ENCODE measurements around the gene DNAH6.

Gene DNAH6

GRCh38 chr2:84483320-84483719 lies 33.0 kb upstream of the DNAH6 start:
- Histone ChIP-seq H3K4me1 (ENCODE audit: insufficient read depth, poor library complexity, severe bottlenecking) (no peaks in the 10 kb centered on the region), H3K9me3 (ENCODE audit: severe bottlenecking) (no peaks in the 10 kb centered on the region), H3K36me3 (ENCODE audit: low read depth) (no peaks in the 10 kb centered on the region), H3K27me3 (ENCODE audit: insufficient read depth, poor library complexity, severe bottlenecking) (no peaks in the 10 kb centered on the region), H3K4me3 (ENCODE audit: severe bottlenecking) (no peak overlapping the region), H3K27ac (ENCODE audit: poor library complexity, severe bottlenecking) (no peak overlapping the region)
- ATAC-seq (ENCODE audit: low read depth), result no peak
- no peak for DNase-seq (ENCODE audit: low spot score)
- TF ChIP-seq, protein P1, sequence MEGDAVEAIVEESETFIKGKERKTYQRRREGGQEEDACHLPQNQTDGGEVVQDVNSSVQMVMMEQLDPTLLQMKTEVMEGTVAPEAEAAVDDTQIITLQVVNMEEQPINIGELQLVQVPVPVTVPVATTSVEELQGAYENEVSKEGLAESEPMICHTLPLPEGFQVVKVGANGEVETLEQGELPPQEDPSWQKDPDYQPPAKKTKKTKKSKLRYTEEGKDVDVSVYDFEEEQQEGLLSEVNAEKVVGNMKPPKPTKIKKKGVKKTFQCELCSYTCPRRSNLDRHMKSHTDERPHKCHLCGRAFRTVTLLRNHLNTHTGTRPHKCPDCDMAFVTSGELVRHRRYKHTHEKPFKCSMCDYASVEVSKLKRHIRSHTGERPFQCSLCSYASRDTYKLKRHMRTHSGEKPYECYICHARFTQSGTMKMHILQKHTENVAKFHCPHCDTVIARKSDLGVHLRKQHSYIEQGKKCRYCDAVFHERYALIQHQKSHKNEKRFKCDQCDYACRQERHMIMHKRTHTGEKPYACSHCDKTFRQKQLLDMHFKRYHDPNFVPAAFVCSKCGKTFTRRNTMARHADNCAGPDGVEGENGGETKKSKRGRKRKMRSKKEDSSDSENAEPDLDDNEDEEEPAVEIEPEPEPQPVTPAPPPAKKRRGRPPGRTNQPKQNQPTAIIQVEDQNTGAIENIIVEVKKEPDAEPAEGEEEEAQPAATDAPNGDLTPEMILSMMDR (IDR thresholded peaks at IDR 0.05; ENCODE audit: poor library complexity, severe bottlenecking), result no peak

DNA sequence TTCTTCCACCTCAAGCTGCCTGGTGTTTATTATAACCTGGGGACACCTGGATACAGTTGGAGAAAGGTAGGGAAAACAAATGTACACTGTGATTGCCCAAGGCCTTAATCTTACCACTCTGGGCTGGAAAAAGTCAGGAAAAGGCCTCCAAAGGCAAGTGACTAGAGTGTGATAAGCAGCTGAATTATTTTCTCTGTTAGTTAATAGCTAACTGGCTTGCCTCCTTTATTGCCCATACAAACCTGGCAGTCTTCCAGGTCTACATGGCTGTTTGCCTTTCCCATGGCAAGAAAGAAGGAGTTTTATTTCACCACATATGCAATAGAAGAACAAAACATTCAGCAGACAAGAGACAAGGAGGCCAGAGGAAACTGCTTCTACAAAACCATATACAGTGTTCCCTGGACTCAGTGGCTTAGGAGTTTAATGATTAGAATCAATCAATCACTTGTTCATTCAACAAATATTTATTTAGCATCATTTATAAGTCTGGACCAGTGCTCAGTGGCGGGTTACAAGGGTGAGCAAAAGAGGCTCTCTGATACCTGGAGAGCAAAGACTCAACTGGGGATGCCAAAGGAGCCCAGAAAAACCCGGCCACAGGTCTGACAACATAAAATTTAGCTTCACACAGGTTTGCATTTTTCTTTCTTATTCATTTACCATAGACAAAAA lies 29.7 kb upstream of the DNAH6 start:
- no peaks in the 10 kb centered on the region for H3K36me3 ChIP-seq (ENCODE audit: low read depth)
- H3K4me1 ChIP-seq (ENCODE audit: insufficient read depth, poor library complexity, severe bottlenecking), result no peaks in the 10 kb centered on the region
- no peak overlapping the region for H3K27ac ChIP-seq (ENCODE audit: poor library complexity, severe bottlenecking)
- ATAC-seq (ENCODE audit: low read depth) (no peak), DNase-seq (ENCODE audit: low spot score) (no peak)
- H3K9me3 ChIP-seq (ENCODE audit: severe bottlenecking), result no peaks in the 10 kb centered on the region
- H3K27me3 ChIP-seq (ENCODE audit: insufficient read depth, poor library complexity, severe bottlenecking), result no peaks in the 10 kb centered on the region
- H3K4me3 ChIP-seq (ENCODE audit: severe bottlenecking), result no peak overlapping the region
- TF ChIP-seq, protein P1 (IDR thresholded peaks at IDR 0.05; ENCODE audit: poor library complexity, severe bottlenecking), result no peak

DNA sequence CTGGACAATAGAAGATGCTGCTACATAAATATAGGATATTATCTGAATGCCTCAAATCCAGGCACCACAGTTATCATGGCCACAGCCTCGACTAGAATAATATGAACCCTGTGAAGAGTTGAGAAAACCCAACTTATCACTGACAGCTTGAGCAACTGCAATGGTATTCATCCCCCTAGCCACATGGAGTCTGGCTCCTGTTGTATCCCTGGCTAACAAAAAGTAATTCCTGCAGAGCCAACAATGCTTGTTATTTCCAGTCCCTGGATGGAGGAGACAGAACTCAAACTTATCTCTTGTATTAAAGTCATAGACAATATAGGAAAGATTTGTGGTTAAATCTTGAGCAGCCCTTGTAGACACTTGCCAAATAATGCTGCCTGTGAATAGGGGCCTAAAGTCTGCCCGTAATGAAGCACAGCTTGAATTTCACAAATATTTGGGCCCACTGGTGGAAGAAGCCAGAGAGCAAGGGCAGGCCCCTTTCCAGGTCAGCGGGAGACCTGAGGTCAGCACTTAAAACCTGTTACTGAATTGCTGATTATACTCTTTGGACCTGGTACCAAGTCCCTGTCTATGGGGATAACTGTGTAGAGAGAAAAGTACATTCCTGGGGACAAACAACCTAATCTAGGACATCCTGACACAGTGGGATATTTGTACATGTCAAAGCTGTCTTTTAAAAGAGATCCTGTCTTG lies 28.9 kb upstream of the DNAH6 start:
- Histone ChIP-seq H3K4me3 (ENCODE audit: severe bottlenecking) (no peak overlapping the region), H3K27me3 (ENCODE audit: insufficient read depth, poor library complexity, severe bottlenecking) (no peaks in the 10 kb centered on the region), H3K9me3 (ENCODE audit: severe bottlenecking) (no peaks in the 10 kb centered on the region), H3K27ac (ENCODE audit: poor library complexity, severe bottlenecking) (no peak overlapping the region), H3K4me1 (ENCODE audit: insufficient read depth, poor library complexity, severe bottlenecking) (no peaks in the 10 kb centered on the region), H3K36me3 (ENCODE audit: low read depth) (no peaks in the 10 kb centered on the region)
- TF ChIP-seq, protein P1 (IDR thresholded peaks at IDR 0.05; ENCODE audit: poor library complexity, severe bottlenecking), result no peak
- DNase-seq (ENCODE audit: low spot score) (no peak), ATAC-seq (ENCODE audit: low read depth) (no peak)

DNA sequence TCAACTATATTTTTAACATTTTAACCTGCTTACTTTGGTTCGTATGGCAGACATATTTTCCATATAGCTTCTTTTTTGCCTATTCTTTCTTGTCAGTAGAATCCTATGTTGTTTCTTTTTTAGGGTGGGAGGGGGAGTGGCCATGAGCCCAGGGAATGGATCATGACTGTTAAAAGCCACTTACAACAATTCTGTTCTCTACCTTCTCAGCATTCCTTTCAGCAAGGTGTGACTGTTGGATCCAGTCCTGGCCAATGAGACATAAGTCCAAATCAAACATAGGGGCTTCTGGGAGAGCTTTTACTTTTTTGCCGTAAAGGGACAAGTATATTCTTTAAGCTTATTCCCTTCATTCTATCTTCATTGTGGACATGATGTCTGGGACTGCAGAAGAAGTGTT lies 25.0 kb upstream of the DNAH6 start:
- Histone ChIP-seq H3K4me3 (ENCODE audit: severe bottlenecking) (no peak overlapping the region), H3K27me3 (ENCODE audit: insufficient read depth, poor library complexity, severe bottlenecking) (no peaks in the 10 kb centered on the region), H3K4me1 (ENCODE audit: insufficient read depth, poor library complexity, severe bottlenecking) (peaks cover 9% of the 10 kb centered on the region), H3K36me3 (ENCODE audit: low read depth) (no peaks in the 10 kb centered on the region), H3K27ac (ENCODE audit: poor library complexity, severe bottlenecking) (no peak overlapping the region), H3K9me3 (ENCODE audit: severe bottlenecking) (no peaks in the 10 kb centered on the region)
- DNase-seq (ENCODE audit: low spot score) (no peak), ATAC-seq (ENCODE audit: low read depth) (no peak)
- TF ChIP-seq, protein P1 (IDR thresholded peaks at IDR 0.05; ENCODE audit: poor library complexity, severe bottlenecking), result no peak

GRCh38 chr2:84491741-84492140 lies 24.6 kb upstream of the DNAH6 start:
- no peak overlapping the region for H3K4me3 ChIP-seq (ENCODE audit: severe bottlenecking)
- H3K9me3 ChIP-seq (ENCODE audit: severe bottlenecking), result no peaks in the 10 kb centered on the region
- ATAC-seq (ENCODE audit: low read depth), result no peak
- H3K27ac ChIP-seq (ENCODE audit: poor library complexity, severe bottlenecking), result no peak overlapping the region
- H3K27me3 ChIP-seq (ENCODE audit: insufficient read depth, poor library complexity, severe bottlenecking), result no peaks in the 10 kb centered on the region
- peaks cover 9% of the 10 kb centered on the region for H3K4me1 ChIP-seq (ENCODE audit: insufficient read depth, poor library complexity, severe bottlenecking)
- TF ChIP-seq, protein P1 (IDR thresholded peaks at IDR 0.05; ENCODE audit: poor library complexity, severe bottlenecking), result no peak
- no peak for DNase-seq (ENCODE audit: low spot score)
- H3K36me3 ChIP-seq (ENCODE audit: low read depth), result no peaks in the 10 kb centered on the region
